ENCODE data around the gene MORN1.

GRCh38 chr1:2322065-2322571 is 69.2 kb downstream of the MORN1 start:
- TF ChIP-seq CTCF (IDR thresholded peaks at IDR 0.05) (no peak), POLR2A (IDR thresholded peaks at IDR 0.05) (no peak)
